ENCODE data around the gene MEIOSIN. TPM values are rescaled to one million over a fixed set of nuclear protein-coding genes. Genes with fewer than 3 reads are reported as not detected.

The MEIOSIN gene
- total and polyA plus RNA-seq, 2 donors (not counting 1 experiment from before 2014, with no cell fraction given), result not detected

- Mint-ChIP-seq H3K4me1 (no peaks in the 10 kb centered on the region), H3K27ac (no peak overlapping the region), H3K27me3 (peaks cover 7% of the 10 kb centered on the region), H3K4me3 (no peak overlapping the region), H3K9me3 (ENCODE audit: insufficient read depth) (no peaks in the 10 kb centered on the region)
- Histone ChIP-seq H4K20me1 (ENCODE audit: control insufficient read depth, insufficient read depth, low read length, poor library complexity, severe bottlenecking) (no peaks in the 10 kb centered on the region), H3K9ac (ENCODE audit: low read length) (no peak overlapping the region), H3K36me3 (replicated peaks in 1 of 2; ENCODE audit: control extremely low read depth in 1 of 2, control insufficient read depth in 1 of 2, extremely low read depth in 1 of 2, insufficient read depth in 2 of 2, low read length in 1 of 2) (no peaks in the 10 kb centered on the region), H3K9me3 (ENCODE audit: control extremely low read depth in 1 of 3, control insufficient read depth in 2 of 3, insufficient read depth in 1 of 3, low read length in 2 of 3) (no peaks in the 10 kb centered on the region), H3K79me2 (ENCODE audit: control insufficient read depth, insufficient read depth, low read length) (no peaks in the 10 kb centered on the region), H3K27ac (ENCODE audit: low read length in 2 of 2) (no peak overlapping the region), H3K4me1 (ENCODE audit: control insufficient read depth in 2 of 2, insufficient read depth in 2 of 2, low read length in 2 of 2) (no peaks in the 10 kb centered on the region), H2AFZ (ENCODE audit: insufficient read depth, low read depth, low read length, poor library complexity, severe bottlenecking) (no peak overlapping the region), H3K27me3 (replicated peaks in 1 of 4; ENCODE audit: control extremely low read depth in 1 of 4, control insufficient read depth in 3 of 4, insufficient read depth in 4 of 4, low read length in 3 of 4) (peaks cover 0 to 2% (median 0%) of the 10 kb centered on the region in 4 experiments), H3K4me2 (replicated peaks; ENCODE audit: low read depth, low read length, poor library complexity, severe bottlenecking) (no peak overlapping the region), H3K4me3 (ENCODE audit: control extremely low read depth in 1 of 5, extremely low read depth in 1 of 5, insufficient read depth in 1 of 5, low read depth in 2 of 5, low read length in 4 of 5) (no peak overlapping the region)
- intact Hi-C loops (cut with micrococcal nuclease), result no loop called here
- DNase-seq, result no peak
- CTCF ChIA-PET, result no interaction called here
- WGBS (ENCODE audit: insufficient coverage), result 94% methylated on average over 8 of the region's 8 CpGs
- POLR2A ChIA-PET, result no interaction called here
- TF ChIP-seq EZH2 (IDR thresholded peaks at IDR 0.05; ENCODE audit: borderline replicate concordance, insufficient read depth, low read depth, low read length, poor library complexity, severe bottlenecking) (no peak), CTCF (IDR thresholded peaks at IDR 0.05) (no peak)
- ATAC-seq (ENCODE audit: low read depth), result no peak
Observed at GRCh38 chr19:45754323-45754722, 21.1 kb downstream of the MEIOSIN start.

- CTCF ChIA-PET, result no interaction called here
- POLR2A ChIA-PET, result no interaction called here
Observed at GRCh38 chr19:45757695-45758094, 24.5 kb downstream of the MEIOSIN start.

More at GRCh38 chr19:45757695-45758094, 24.5 kb downstream of the MEIOSIN start:
- Histone ChIP-seq H3K27me3 (replicated peaks in 1 of 4; ENCODE audit: control extremely low read depth in 1 of 4, control insufficient read depth in 3 of 4, insufficient read depth in 4 of 4, low read length in 3 of 4) (peaks cover 0 to 5% (median 0%) of the 10 kb centered on the region in 4 experiments), H3K9me3 (ENCODE audit: control extremely low read depth in 1 of 3, control insufficient read depth in 2 of 3, insufficient read depth in 1 of 3, low read length in 2 of 3) (no peaks in the 10 kb centered on the region), H2AFZ (ENCODE audit: insufficient read depth, low read depth, low read length, poor library complexity, severe bottlenecking) (no peak overlapping the region), H3K4me3 (ENCODE audit: control extremely low read depth in 1 of 5, extremely low read depth in 1 of 5, insufficient read depth in 1 of 5, low read depth in 2 of 5, low read length in 4 of 5) (no peak overlapping the region), H3K79me2 (ENCODE audit: control insufficient read depth, insufficient read depth, low read length) (no peaks in the 10 kb centered on the region), H4K20me1 (ENCODE audit: control insufficient read depth, insufficient read depth, low read length, poor library complexity, severe bottlenecking) (no peaks in the 10 kb centered on the region), H3K36me3 (replicated peaks in 1 of 2; ENCODE audit: control extremely low read depth in 1 of 2, control insufficient read depth in 1 of 2, extremely low read depth in 1 of 2, insufficient read depth in 2 of 2, low read length in 1 of 2) (no peaks in the 10 kb centered on the region), H3K4me2 (replicated peaks; ENCODE audit: low read depth, low read length, poor library complexity, severe bottlenecking) (no peak overlapping the region), H3K27ac (ENCODE audit: low read length in 2 of 2) (no peak overlapping the region), H3K9ac (ENCODE audit: low read length) (no peak overlapping the region), H3K4me1 (ENCODE audit: control insufficient read depth in 2 of 2, insufficient read depth in 2 of 2, low read length in 2 of 2) (no peaks in the 10 kb centered on the region)
- Mint-ChIP-seq H3K27ac (no peak overlapping the region), H3K4me3 (no peak overlapping the region), H3K4me1 (no peaks in the 10 kb centered on the region), H3K9me3 (ENCODE audit: insufficient read depth) (no peaks in the 10 kb centered on the region), H3K27me3 (peaks cover 9% of the 10 kb centered on the region)
- DNase-seq (no peak), ATAC-seq (ENCODE audit: low read depth) (no peak)
- 88% methylated on average over 6 of the region's 9 CpGs for WGBS (ENCODE audit: insufficient coverage)
- TF ChIP-seq EZH2 (IDR thresholded peaks at IDR 0.05; ENCODE audit: borderline replicate concordance, insufficient read depth, low read depth, low read length, poor library complexity, severe bottlenecking) (no peak), CTCF (IDR thresholded peaks at IDR 0.05) (no peak)
- intact Hi-C loops (cut with micrococcal nuclease), result no loop called here

Data from B cell (primary cell).